Sigmoid colon (tissue), 4 donors: ENCODE results near the gene RBAK.

Experiments used
- CTCF ChIP-seq, 4 experiments: fragments of 450-650 bp in 3 of 4; fragments of 200-600 bp in 1 of 4; IDR thresholded peaks; one replicate each; pipeline ENCODE4 v1.5.1; 2016 to 2019; ENCODE audit warnings: antibody characterized with exemption in 4 of 4, mild to moderate bottlenecking in 3 of 4, moderate library complexity in 2 of 4
- EP300 ChIP-seq, 4 donors: sonication (generic); formaldehyde crosslinking; IDR thresholded peaks; one replicate each; pipeline ENCODE4 v1.6.1; 2017; ENCODE audit warnings: antibody characterized with exemption in 4 of 4
- POLR2A ChIP-seq, 2 donors: fragments of 450-650 bp; IDR thresholded peaks; one replicate each; pipeline ENCODE4 v1.6.1; 2016; ENCODE audit warnings: antibody characterized with exemption in 2 of 2, mild to moderate bottlenecking in 2 of 2, moderate library complexity in 2 of 2

GRCh38 chr7:5082806-5083205 is 37.1 kb downstream of the RBAK start:
- TF ChIP-seq CTCF (IDR thresholded peaks at IDR 0.05) (no peak), EP300 (IDR thresholded peaks at IDR 0.05) (no peak), POLR2A (IDR thresholded peaks at IDR 0.05) (no peak)
